ENCODE results near the gene PDCD4.

PDCD4 gene

GRCh38 chr10:110860576-110861241 lies 11.0 kb upstream of the PDCD4 start:
- WGBS (ENCODE audit: insufficient coverage), result 82% methylated on average over 6 of the region's 7 CpGs
- ChIA-PET CTCF (interaction anchor here (0.9 to 3.0 kb wide), 4 partner anchors 11 to 53 kb away, joined by 3 to 10 read pairs (median 4); partner anchors contain the start of gene PDCD4), POLR2A (interaction anchor here (1.0 kb wide), 1 partner anchor 11 kb away, joined by 5 read pairs; the partner anchor contains the start of gene PDCD4)
- Histone ChIP-seq H3K4me3 (ENCODE audit: control insufficient read depth in 1 of 7, extremely low read depth in 1 of 7, insufficient read depth in 4 of 7, low read depth in 2 of 7, low read length in 6 of 7) (no peak overlapping the region), H3K27me3 (replicated peaks in 2 of 5; ENCODE audit: control insufficient read depth in 4 of 5, insufficient read depth in 5 of 5, low read length in 4 of 5) (no peaks in the 10 kb centered on the region), H3K4me1 (ENCODE audit: control extremely low read depth in 1 of 4, control insufficient read depth in 4 of 4, insufficient read depth in 4 of 4, low read length in 3 of 4) (peaks cover 51 to 79% (median 62%) of the 10 kb centered on the region in 4 experiments), H3K36me3 (ENCODE audit: control insufficient read depth in 4 of 4, insufficient read depth in 4 of 4, low read length in 3 of 4) (no peaks in the 10 kb centered on the region), H3K27ac (ENCODE audit: insufficient read depth in 1 of 2, low read depth in 1 of 2, low read length in 2 of 2, poor library complexity in 1 of 2, severe bottlenecking in 2 of 2) (no peak overlapping the region), H3K9me3 (ENCODE audit: control extremely low read depth in 1 of 5, control insufficient read depth in 4 of 5, insufficient read depth in 2 of 5, low read depth in 1 of 5, low read length in 4 of 5) (no peaks in the 10 kb centered on the region)
- DNase-seq, result peak in 1 of 3 donors; percentile 43

GRCh38 chr10:110861476-110861875 lies 10.3 kb upstream of the PDCD4 start:
- Histone ChIP-seq H3K27ac (ENCODE audit: insufficient read depth in 1 of 2, low read depth in 1 of 2, low read length in 2 of 2, poor library complexity in 1 of 2, severe bottlenecking in 2 of 2) (no peak overlapping the region), H3K4me1 (ENCODE audit: control extremely low read depth in 1 of 4, control insufficient read depth in 4 of 4, insufficient read depth in 4 of 4, low read length in 3 of 4) (peaks cover 51 to 86% (median 68%) of the 10 kb centered on the region in 4 experiments), H3K4me3 (ENCODE audit: control insufficient read depth in 1 of 7, extremely low read depth in 1 of 7, insufficient read depth in 4 of 7, low read depth in 2 of 7, low read length in 6 of 7) (no peak overlapping the region), H3K36me3 (ENCODE audit: control insufficient read depth in 4 of 4, insufficient read depth in 4 of 4, low read length in 3 of 4) (no peaks in the 10 kb centered on the region), H3K9me3 (ENCODE audit: control extremely low read depth in 1 of 5, control insufficient read depth in 4 of 5, insufficient read depth in 2 of 5, low read depth in 1 of 5, low read length in 4 of 5) (no peaks in the 10 kb centered on the region), H3K27me3 (replicated peaks in 2 of 5; ENCODE audit: control insufficient read depth in 4 of 5, insufficient read depth in 5 of 5, low read length in 4 of 5) (no peaks in the 10 kb centered on the region)
- WGBS (ENCODE audit: insufficient coverage), result no CpG with 5 or more reads among the region's 2 CpGs
- ChIA-PET POLR2A (no interaction called here), CTCF (interaction anchor here (0.9 to 3.0 kb wide), 4 partner anchors 10 to 54 kb away, joined by 3 to 10 read pairs (median 4); partner anchors contain the start of gene PDCD4)
- no peak for DNase-seq

GRCh38 chr10:110861930-110862649 lies 9.6 kb upstream of the PDCD4 start:
- DNase-seq, result no peak
- ChIA-PET CTCF (interaction anchor here (1.7 to 3.0 kb wide), 2 partner anchors 9 to 55 kb away, joined by 4 to 10 read pairs; partner anchors contain the start of gene PDCD4), POLR2A (interaction anchor here (1.2 kb wide), 1 partner anchor 9 kb away, joined by 3 read pairs; no protein-coding TSS in a partner anchor)

GRCh38 chr10:110862961-110863360 lies 8.8 kb upstream of the PDCD4 start:
- Histone ChIP-seq H3K27ac (ENCODE audit: insufficient read depth in 1 of 2, low read depth in 1 of 2, low read length in 2 of 2, poor library complexity in 1 of 2, severe bottlenecking in 2 of 2) (no peak overlapping the region), H3K4me3 (ENCODE audit: control insufficient read depth in 1 of 7, extremely low read depth in 1 of 7, insufficient read depth in 4 of 7, low read depth in 2 of 7, low read length in 6 of 7) (no peak overlapping the region), H3K9me3 (ENCODE audit: control extremely low read depth in 1 of 5, control insufficient read depth in 4 of 5, insufficient read depth in 2 of 5, low read depth in 1 of 5, low read length in 4 of 5) (no peaks in the 10 kb centered on the region), H3K27me3 (replicated peaks in 2 of 5; ENCODE audit: control insufficient read depth in 4 of 5, insufficient read depth in 5 of 5, low read length in 4 of 5) (no peaks in the 10 kb centered on the region), H3K36me3 (ENCODE audit: control insufficient read depth in 4 of 4, insufficient read depth in 4 of 4, low read length in 3 of 4) (no peaks in the 10 kb centered on the region), H3K4me1 (ENCODE audit: control extremely low read depth in 1 of 4, control insufficient read depth in 4 of 4, insufficient read depth in 4 of 4, low read length in 3 of 4) (peaks cover 61 to 93% (median 77%) of the 10 kb centered on the region in 4 experiments)
- no peak for DNase-seq
- 86% methylated on average over 3 of the region's 6 CpGs for WGBS (ENCODE audit: insufficient coverage)
- CTCF ChIA-PET, result no interaction called here
- POLR2A ChIA-PET, result interaction anchor here (1.2 kb wide), 1 partner anchor 8 kb away, joined by 3 read pairs; no protein-coding TSS in a partner anchor

More at GRCh38 chr10:110861930-110862649, 9.6 kb upstream of the PDCD4 start:
- Histone ChIP-seq H3K4me3 (ENCODE audit: control insufficient read depth in 1 of 7, extremely low read depth in 1 of 7, insufficient read depth in 4 of 7, low read depth in 2 of 7, low read length in 6 of 7) (no peak overlapping the region), H3K36me3 (ENCODE audit: control insufficient read depth in 4 of 4, insufficient read depth in 4 of 4, low read length in 3 of 4) (no peaks in the 10 kb centered on the region), H3K9me3 (ENCODE audit: control extremely low read depth in 1 of 5, control insufficient read depth in 4 of 5, insufficient read depth in 2 of 5, low read depth in 1 of 5, low read length in 4 of 5) (no peaks in the 10 kb centered on the region), H3K27ac (ENCODE audit: insufficient read depth in 1 of 2, low read depth in 1 of 2, low read length in 2 of 2, poor library complexity in 1 of 2, severe bottlenecking in 2 of 2) (no peak overlapping the region), H3K27me3 (replicated peaks in 2 of 5; ENCODE audit: control insufficient read depth in 4 of 5, insufficient read depth in 5 of 5, low read length in 4 of 5) (no peaks in the 10 kb centered on the region), H3K4me1 (ENCODE audit: control extremely low read depth in 1 of 4, control insufficient read depth in 4 of 4, insufficient read depth in 4 of 4, low read length in 3 of 4) (peaks cover 53 to 92% (median 74%) of the 10 kb centered on the region in 4 experiments)
- 91% methylated on average over 6 of the region's 6 CpGs for WGBS (ENCODE audit: insufficient coverage)

GRCh38 chr10:110863361-110863760 lies 8.4 kb upstream of the PDCD4 start:
- no peak overlapping the region for H3K4me3 ChIP-seq (ENCODE audit: control insufficient read depth in 1 of 7, extremely low read depth in 1 of 7, insufficient read depth in 4 of 7, low read depth in 2 of 7, low read length in 6 of 7)
- no peaks in the 10 kb centered on the region for H3K36me3 ChIP-seq (ENCODE audit: control insufficient read depth in 4 of 4, insufficient read depth in 4 of 4, low read length in 3 of 4)
- peaks cover 65 to 93% (median 78%) of the 10 kb centered on the region in 4 experiments for H3K4me1 ChIP-seq (ENCODE audit: control extremely low read depth in 1 of 4, control insufficient read depth in 4 of 4, insufficient read depth in 4 of 4, low read length in 3 of 4)
- no peaks in the 10 kb centered on the region for H3K9me3 ChIP-seq (ENCODE audit: control extremely low read depth in 1 of 5, control insufficient read depth in 4 of 5, insufficient read depth in 2 of 5, low read depth in 1 of 5, low read length in 4 of 5)
- DNase-seq, result peak in 1 of 3 donors; percentile 35
- ChIA-PET CTCF (no interaction called here), POLR2A (no interaction called here)
- H3K27ac ChIP-seq (ENCODE audit: insufficient read depth in 1 of 2, low read depth in 1 of 2, low read length in 2 of 2, poor library complexity in 1 of 2, severe bottlenecking in 2 of 2), result no peak overlapping the region
- no peaks in the 10 kb centered on the region for H3K27me3 ChIP-seq (replicated peaks in 2 of 5; ENCODE audit: control insufficient read depth in 4 of 5, insufficient read depth in 5 of 5, low read length in 4 of 5)

- no peak for DNase-seq
- no peaks in the 10 kb centered on the region for H3K9me3 ChIP-seq (ENCODE audit: control extremely low read depth in 1 of 5, control insufficient read depth in 4 of 5, insufficient read depth in 2 of 5, low read depth in 1 of 5, low read length in 4 of 5)
- H3K36me3 ChIP-seq (ENCODE audit: control insufficient read depth in 4 of 4, insufficient read depth in 4 of 4, low read length in 3 of 4), result no peaks in the 10 kb centered on the region
- peaks cover 69 to 93% (median 81%) of the 10 kb centered on the region in 4 experiments for H3K4me1 ChIP-seq (ENCODE audit: control extremely low read depth in 1 of 4, control insufficient read depth in 4 of 4, insufficient read depth in 4 of 4, low read length in 3 of 4)
- no peaks in the 10 kb centered on the region for H3K27me3 ChIP-seq (replicated peaks in 2 of 5; ENCODE audit: control insufficient read depth in 4 of 5, insufficient read depth in 5 of 5, low read length in 4 of 5)
- peak overlapping the region in 1 of 2 experiments; percentile 79 for H3K27ac ChIP-seq (ENCODE audit: insufficient read depth in 1 of 2, low read depth in 1 of 2, low read length in 2 of 2, poor library complexity in 1 of 2, severe bottlenecking in 2 of 2)
- CTCF ChIA-PET, result interaction anchor here (1.0 to 4.9 kb wide), 4 partner anchors 18 to 192 kb away, joined by 3 to 19 read pairs (median 3); no protein-coding TSS in a partner anchor
- POLR2A ChIA-PET, result no interaction called here
- no peak overlapping the region for H3K4me3 ChIP-seq (ENCODE audit: control insufficient read depth in 1 of 7, extremely low read depth in 1 of 7, insufficient read depth in 4 of 7, low read depth in 2 of 7, low read length in 6 of 7)
- WGBS (ENCODE audit: insufficient coverage), result 100% methylated on average over 1 of the region's 2 CpGs
Measured at GRCh38 chr10:110863956-110864355, 7.8 kb upstream of the PDCD4 start.
